Effector memory CD4-positive, alpha-beta T cell (primary cell): ENCODE measurements around the gene FAT1.

ENCODE experiments used
- DNase-seq, 3 donors: peaks; one replicate each; pipeline ENCODE4 v3.0.0-alpha.2; 2020
- H3K27ac ChIP-seq: 2 replicates; pipeline ENCODE4 v1.7.0; 2013; ENCODE audit warnings: mild to moderate bottlenecking, low read length, moderate library complexity; ENCODE audit not compliant: insufficient read depth, poor library complexity, severe bottlenecking
- H3K27me3 ChIP-seq: replicated peaks from 2 replicates; pipeline ENCODE4 v1.7.0; 2013; ENCODE audit warnings: mild to moderate bottlenecking, low read length; ENCODE audit not compliant: insufficient read depth, control insufficient read depth, poor library complexity, severe bottlenecking
- H3K36me3 ChIP-seq: 2 replicates; pipeline ENCODE4 v1.7.0; 2013; ENCODE audit warnings: mild to moderate bottlenecking, low read length, moderate library complexity; ENCODE audit not compliant: control insufficient read depth, insufficient read depth
- H3K4me1 ChIP-seq: 2 replicates; pipeline ENCODE4 v1.7.0; 2013; ENCODE audit warnings: low read length, mild to moderate bottlenecking; ENCODE audit not compliant: control insufficient read depth, insufficient read depth, poor library complexity, severe bottlenecking
- H3K4me3 ChIP-seq: 2 replicates; pipeline ENCODE4 v1.7.0; 2013; ENCODE audit warnings: low read length, low read depth, mild to moderate bottlenecking; ENCODE audit not compliant: insufficient read depth, poor library complexity, severe bottlenecking
- H3K9me3 ChIP-seq: 2 replicates; pipeline ENCODE4 v1.7.0; 2013; ENCODE audit warnings: mild to moderate bottlenecking, low read length, moderate library complexity; ENCODE audit not compliant: control insufficient read depth

Gene FAT1

DNA sequence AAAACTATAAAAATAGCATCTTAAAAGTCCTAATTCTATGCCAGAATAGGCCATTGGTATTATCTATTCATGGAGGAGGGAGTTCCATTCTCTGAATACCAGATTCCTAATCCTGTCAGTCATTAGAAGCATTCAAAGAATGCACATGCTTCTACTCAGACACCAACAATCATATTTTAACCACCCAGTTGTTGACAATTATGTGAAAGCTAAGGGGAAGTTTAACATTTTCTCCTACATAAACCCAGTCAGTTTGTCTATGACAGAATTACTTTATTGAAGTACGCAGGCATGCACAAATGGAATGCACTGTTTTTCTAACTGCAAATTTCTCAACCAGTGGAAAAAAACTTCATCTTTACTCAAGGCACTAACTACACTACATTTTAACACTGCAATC lies 98.7 kb downstream of the FAT1 start:
- Histone ChIP-seq H3K27ac (no peak overlapping the region), H3K4me1 (no peaks in the 10 kb centered on the region), H3K4me3 (no peak overlapping the region), H3K36me3 (no peaks in the 10 kb centered on the region), H3K9me3 (no peaks in the 10 kb centered on the region), H3K27me3 (no peaks in the 10 kb centered on the region)
- no peak for DNase-seq

DNA sequence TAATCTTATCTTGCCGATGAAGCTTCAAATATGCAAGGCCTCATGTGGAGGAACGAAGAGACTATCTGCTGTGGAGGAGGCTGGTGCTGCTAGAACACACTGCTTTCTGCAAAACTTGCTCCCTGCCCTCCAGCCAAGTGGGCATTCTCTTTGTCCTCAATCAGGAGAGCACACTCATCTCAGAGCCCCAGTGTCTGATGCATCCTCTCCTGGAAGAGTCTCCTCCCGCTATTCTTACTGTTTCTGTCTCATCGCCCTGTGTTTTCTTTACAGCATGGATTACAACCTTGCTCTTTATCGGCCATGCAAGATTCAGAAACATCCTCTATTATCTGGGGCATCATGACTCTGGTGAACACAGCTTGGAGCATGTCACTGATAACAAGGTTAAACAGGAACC lies 100.1 kb downstream of the FAT1 start:
- Histone ChIP-seq H3K4me3 (no peak overlapping the region), H3K27me3 (no peaks in the 10 kb centered on the region), H3K36me3 (no peaks in the 10 kb centered on the region), H3K4me1 (no peaks in the 10 kb centered on the region), H3K27ac (no peak overlapping the region), H3K9me3 (no peaks in the 10 kb centered on the region)
- no peak for DNase-seq

DNA sequence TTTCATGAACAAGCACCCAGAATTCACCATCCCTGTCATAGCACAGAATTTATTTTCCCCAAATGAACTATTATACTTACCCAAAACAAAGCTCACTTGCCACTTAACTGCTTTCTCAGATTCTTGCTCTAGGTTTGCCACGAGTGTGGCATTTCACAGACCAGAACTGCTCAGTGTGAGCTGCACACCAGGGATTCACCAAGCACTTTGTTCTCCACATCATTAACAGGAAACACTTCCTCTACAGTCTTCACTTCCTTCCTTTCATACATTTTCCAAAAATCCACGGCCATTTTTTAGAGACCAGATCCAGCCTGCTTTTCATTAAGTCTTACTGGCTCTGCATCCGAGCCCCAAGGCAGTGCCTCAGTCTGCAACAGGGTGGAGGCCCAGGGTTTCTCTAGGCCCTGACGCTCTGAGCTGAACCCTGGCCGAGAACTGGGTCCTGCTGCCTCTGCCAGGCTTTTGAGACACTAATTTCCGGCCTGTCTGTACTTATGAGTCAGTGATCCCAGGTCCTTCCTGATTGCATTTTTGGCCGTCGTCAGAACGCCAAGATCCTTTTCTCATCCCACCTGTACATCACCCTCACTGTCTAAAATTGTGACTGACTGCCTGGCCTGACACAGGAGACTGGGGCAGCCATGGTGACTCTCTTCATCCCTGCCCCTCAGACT lies 100.7 kb downstream of the FAT1 start:
- no peak overlapping the region for H3K4me3 ChIP-seq
- no peaks in the 10 kb centered on the region for H3K36me3 ChIP-seq

DNA sequence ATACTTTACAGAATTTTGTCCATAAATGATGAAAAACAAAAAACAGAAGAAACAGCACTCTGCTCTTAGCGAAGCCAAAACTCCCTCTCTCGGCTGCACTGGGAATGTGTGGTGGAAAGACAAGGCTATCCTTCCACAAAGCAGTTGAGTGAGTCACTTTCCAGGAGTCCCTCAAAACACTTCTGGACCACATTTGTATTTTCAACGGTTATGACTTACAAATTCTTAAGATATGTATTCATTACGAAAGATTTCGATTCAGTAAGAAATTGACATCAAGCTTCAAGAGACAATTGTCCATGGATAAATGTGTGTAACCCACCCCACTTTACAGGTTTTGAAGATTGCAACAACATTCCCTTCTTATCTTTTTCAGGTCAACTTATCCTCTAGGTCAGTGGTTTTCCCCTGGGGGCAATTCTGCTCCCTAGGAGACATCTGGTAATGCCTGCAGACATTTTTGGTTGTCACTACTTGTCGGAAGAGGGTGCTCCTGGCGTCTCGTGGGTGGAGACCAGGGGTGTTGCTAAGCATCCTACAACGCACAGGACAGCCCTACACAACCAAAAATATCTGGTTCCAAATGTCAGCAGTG lies 101.6 kb downstream of the FAT1 start:
- H3K27ac ChIP-seq: no peak overlapping the region

More for the DNA sequence above, 100.7 kb downstream of the FAT1 start:
- no peak for DNase-seq
- H3K4me1 ChIP-seq: no peaks in the 10 kb centered on the region
- H3K27me3 ChIP-seq: no peaks in the 10 kb centered on the region
- H3K27ac ChIP-seq: no peak overlapping the region
- H3K9me3 ChIP-seq: no peaks in the 10 kb centered on the region

DNA sequence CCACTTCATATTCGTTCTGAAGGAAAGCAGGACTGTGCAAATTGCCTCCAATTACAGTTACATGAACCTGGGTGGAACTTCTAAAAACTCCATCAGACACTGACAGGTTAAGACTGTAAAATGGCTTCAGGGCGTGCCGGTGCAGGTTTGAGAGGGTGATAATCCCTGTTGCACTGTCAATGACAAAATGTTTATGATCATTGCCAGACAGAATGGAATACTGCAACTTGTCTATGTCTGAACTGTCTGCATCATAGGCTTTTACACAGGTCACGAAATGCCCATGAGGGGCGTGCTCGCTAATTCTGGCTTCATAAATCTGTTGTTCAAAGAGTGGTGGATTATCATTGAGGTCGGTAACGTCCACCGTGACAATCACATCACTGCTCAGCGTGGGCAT lies 104.6 kb downstream of the FAT1 start:
- Histone ChIP-seq H3K4me1 (no peaks in the 10 kb centered on the region), H3K9me3 (no peaks in the 10 kb centered on the region), H3K27ac (no peak overlapping the region), H3K27me3 (no peaks in the 10 kb centered on the region), H3K36me3 (no peaks in the 10 kb centered on the region), H3K4me3 (no peak overlapping the region)
- DNase-seq: no peak

More for the DNA sequence above, 101.6 kb downstream of the FAT1 start:
- Histone ChIP-seq H3K36me3 (no peaks in the 10 kb centered on the region), H3K27me3 (no peaks in the 10 kb centered on the region), H3K4me3 (no peak overlapping the region), H3K4me1 (no peaks in the 10 kb centered on the region), H3K9me3 (no peaks in the 10 kb centered on the region)
- no peak for DNase-seq

DNA sequence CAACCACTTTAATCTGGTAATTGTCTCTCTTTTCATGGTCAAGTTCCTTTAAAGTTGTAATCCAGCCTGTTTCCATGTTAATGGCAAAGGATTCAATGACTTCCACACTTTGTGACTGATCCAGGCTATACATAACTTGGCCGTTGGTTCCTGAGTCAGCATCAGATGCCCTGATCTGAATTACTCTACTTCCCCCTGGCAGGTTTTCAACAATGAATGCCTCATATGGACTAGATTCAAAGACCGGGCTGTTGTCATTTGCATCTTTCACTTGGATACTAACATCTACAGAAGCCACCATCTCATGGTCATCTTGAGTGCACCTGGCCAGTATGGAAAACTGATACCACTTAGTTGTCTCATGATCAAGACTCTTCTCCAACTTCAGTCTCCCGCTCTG lies 105.7 kb downstream of the FAT1 start:
- H3K9me3 ChIP-seq: no peaks in the 10 kb centered on the region
- no peak for DNase-seq
- no peaks in the 10 kb centered on the region for H3K36me3 ChIP-seq
- no peaks in the 10 kb centered on the region for H3K27me3 ChIP-seq
- H3K27ac ChIP-seq: no peak overlapping the region
- no peak overlapping the region for H3K4me3 ChIP-seq
- H3K4me1 ChIP-seq: no peaks in the 10 kb centered on the region

DNA sequence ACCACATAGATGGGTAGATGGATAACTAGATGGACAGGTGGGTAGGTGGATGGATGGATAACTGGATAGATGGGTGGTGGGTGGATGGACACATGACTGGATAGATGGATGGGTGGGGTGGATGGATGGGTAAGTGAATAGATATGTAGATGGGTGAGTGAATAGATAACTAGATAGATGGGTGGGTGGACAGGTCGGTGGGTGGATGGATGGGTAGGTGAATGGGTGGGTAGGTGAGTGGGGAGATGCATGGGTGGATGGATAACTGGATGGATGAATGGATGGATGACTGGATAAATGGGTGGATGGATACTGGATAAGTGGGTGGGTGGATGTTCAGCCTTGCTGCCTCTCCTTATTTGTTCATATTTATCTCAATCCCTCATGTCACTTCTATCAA lies 116.2 kb downstream of the FAT1 start:
- no peaks in the 10 kb centered on the region for H3K36me3 ChIP-seq
- H3K27me3 ChIP-seq: no peaks in the 10 kb centered on the region
- no peak overlapping the region for H3K4me3 ChIP-seq
- DNase-seq: no peak
- no peaks in the 10 kb centered on the region for H3K4me1 ChIP-seq
- H3K9me3 ChIP-seq: no peaks in the 10 kb centered on the region
- no peak overlapping the region for H3K27ac ChIP-seq

DNA sequence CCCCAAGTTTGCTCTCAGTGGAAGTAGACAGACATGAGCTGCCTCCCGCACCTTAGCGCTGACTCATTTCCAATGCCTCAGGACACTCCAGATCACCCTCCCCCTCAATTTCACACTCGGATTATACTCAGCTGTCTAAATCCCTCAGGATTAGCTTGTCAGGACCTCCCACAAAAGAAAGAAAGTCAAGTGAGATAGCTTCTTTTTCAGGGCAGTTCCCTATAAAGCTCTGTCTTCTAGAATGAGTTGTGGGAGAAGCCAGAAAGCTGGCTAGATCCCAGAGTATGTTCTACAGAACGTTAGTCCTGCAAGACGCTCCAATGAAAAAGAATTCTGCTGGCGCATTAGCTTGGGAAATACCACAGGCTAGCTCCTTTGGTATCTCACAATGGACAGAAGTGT lies 117.1 kb downstream of the FAT1 start:
- no peak for DNase-seq
- Histone ChIP-seq H3K4me1 (no peaks in the 10 kb centered on the region), H3K27me3 (no peaks in the 10 kb centered on the region), H3K27ac (no peak overlapping the region), H3K36me3 (no peaks in the 10 kb centered on the region), H3K4me3 (no peak overlapping the region), H3K9me3 (no peaks in the 10 kb centered on the region)

DNA sequence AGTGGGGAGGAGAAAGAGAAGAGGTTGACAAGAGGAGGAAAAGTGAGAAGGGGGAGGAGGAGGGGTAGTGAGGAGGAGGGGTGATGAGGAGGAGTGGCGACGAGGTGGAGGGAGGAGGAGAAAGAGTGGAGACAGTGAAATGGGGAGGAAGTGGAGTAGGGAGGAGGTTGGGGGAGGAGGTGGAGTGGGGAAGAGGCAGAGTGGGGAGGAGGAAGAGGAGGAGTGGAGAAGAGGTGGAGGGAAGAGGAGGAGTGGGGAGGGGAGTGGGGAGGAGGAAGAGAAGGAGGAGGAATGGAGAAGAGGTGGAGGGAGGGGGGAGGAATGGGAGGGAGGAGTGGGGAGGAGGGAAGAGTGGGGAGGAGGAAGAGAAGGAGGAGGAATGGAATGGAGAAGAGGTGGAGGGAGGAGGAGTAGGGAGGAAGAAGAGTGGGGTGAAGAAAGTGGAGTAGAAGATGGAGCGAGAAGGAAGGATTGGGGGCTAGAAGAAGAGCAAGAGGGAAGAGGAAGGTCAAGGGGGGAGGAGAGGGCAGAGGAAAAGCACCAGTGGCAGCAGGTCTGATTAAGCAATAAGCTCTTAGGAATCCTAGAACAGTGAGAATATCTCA lies 118.3 kb downstream of the FAT1 start:
- H3K27ac ChIP-seq: no peak overlapping the region
- H3K4me3 ChIP-seq: no peak overlapping the region
- H3K27me3 ChIP-seq: no peaks in the 10 kb centered on the region
- no peaks in the 10 kb centered on the region for H3K4me1 ChIP-seq
- no peak for DNase-seq
- H3K9me3 ChIP-seq: no peaks in the 10 kb centered on the region
- no peaks in the 10 kb centered on the region for H3K36me3 ChIP-seq

DNA sequence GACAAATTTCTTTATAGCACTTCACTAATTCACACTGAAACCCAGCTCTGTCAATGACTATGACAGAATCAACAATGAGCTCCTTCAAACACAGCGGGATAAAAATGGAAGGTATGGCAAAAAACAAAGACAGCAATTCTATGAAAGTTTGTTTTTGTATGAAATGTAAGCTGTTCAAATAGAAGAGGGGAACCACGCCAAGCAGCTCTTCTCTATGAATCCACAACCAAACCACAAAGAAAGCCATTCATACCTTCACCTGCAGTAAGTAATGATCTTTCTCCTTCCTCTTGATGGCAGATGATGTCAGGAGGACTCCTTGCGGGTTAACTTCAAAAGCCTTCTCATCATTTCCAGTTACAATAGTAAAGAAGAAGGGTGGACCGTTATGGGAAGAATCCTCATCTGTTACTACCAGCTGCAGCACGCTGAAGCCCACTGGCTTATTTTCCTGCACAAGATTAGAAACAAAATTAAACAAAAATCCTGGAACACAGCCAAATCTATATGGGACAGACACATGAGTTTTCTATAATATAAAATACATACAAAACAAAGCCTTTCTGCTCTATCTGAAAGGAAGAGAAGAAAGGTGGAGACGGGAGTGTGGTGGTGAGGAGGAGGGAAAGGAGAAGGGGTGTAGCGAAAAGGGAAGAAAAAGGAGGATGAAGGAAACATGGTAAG lies 119.4 kb downstream of the FAT1 start:
- Histone ChIP-seq H3K4me3 (no peak overlapping the region), H3K27me3 (no peaks in the 10 kb centered on the region), H3K4me1 (no peaks in the 10 kb centered on the region), H3K27ac (no peak overlapping the region), H3K9me3 (no peaks in the 10 kb centered on the region), H3K36me3 (no peaks in the 10 kb centered on the region)
- DNase-seq: no peak
